ENCODE results near the gene NMT1. TPM values are rescaled to one million over a fixed set of nuclear protein-coding genes. Genes with fewer than 3 reads are reported as not detected.

NMT1 gene
- total RNA-seq, 6 donors from 2014 or later: 55.1 to 132 (median 92.3) TPM

GRCh38 chr17:45042346-45043120, 18.6 kb upstream of the NMT1 start:
- ATAC-seq (ENCODE audit: low FRiP score in 2 of 2): no peak

GRCh38 chr17:45043813-45044540, 17.1 kb upstream of the NMT1 start:
- H3K4me1 ChIP-seq: peaks cover 7 to 15% (median 12%) of the 10 kb centered on the region in 4 donors
- DNase-seq: peak in 1 of 2 donors; percentile 51
- H3K36me3 ChIP-seq: peaks cover 0 to 2% (median 0%) of the 10 kb centered on the region in 4 donors
- TF ChIP-seq POLR2AphosphoS5 (IDR thresholded peaks at IDR 0.05) (no peak), EP300 (IDR thresholded peaks at IDR 0.05) (no peak), CTCF (IDR thresholded peaks at IDR 0.05) (no peak), POLR2A (IDR thresholded peaks at IDR 0.05) (no peak)
- H3K9me3 ChIP-seq: no peaks in the 10 kb centered on the region
- no peak overlapping the region for H3K4me3 ChIP-seq
- WGBS, 2 donors: 83 to 86% methylated on average over 16 to 18 of the region's 18 CpGs
- no peak overlapping the region for H3K27ac ChIP-seq
- no peak for ATAC-seq (ENCODE audit: low FRiP score in 2 of 2)
- H3K27me3 ChIP-seq: no peaks in the 10 kb centered on the region

More at GRCh38 chr17:45042346-45043120, 18.6 kb upstream of the NMT1 start:
- H3K27ac ChIP-seq: no peak overlapping the region
- H3K4me3 ChIP-seq: no peak overlapping the region
- H3K36me3 ChIP-seq: peaks cover 0 to 2% (median 0%) of the 10 kb centered on the region in 4 donors
- H3K9me3 ChIP-seq: no peaks in the 10 kb centered on the region
- no peak for DNase-seq
- TF ChIP-seq POLR2A (IDR thresholded peaks at IDR 0.05): no peak
- TF ChIP-seq EP300 (IDR thresholded peaks at IDR 0.05): no peak
- no peak for TF ChIP-seq CTCF (IDR thresholded peaks at IDR 0.05)
- no peak for TF ChIP-seq POLR2AphosphoS5 (IDR thresholded peaks at IDR 0.05)
- no peaks in the 10 kb centered on the region for H3K27me3 ChIP-seq
- peaks cover 7 to 16% (median 14%) of the 10 kb centered on the region in 4 donors for H3K4me1 ChIP-seq
- 79 to 82% methylated on average over 11 of the region's 11 CpGs for WGBS, 2 donors

- no peaks in the 10 kb centered on the region for H3K27me3 ChIP-seq
- no peak for TF ChIP-seq POLR2AphosphoS5 (IDR thresholded peaks at IDR 0.05)
- no peak for TF ChIP-seq POLR2A (IDR thresholded peaks at IDR 0.05)
- no peak for TF ChIP-seq EP300 (IDR thresholded peaks at IDR 0.05)
- no peak for TF ChIP-seq CTCF (IDR thresholded peaks at IDR 0.05)
- peaks cover 0 to 2% (median 0%) of the 10 kb centered on the region in 4 donors for H3K36me3 ChIP-seq
- H3K4me3 ChIP-seq: no peak overlapping the region
- no peak for DNase-seq
- 78 to 87% methylated on average over 9 of the region's 9 CpGs for WGBS, 2 donors
- no peaks in the 10 kb centered on the region for H3K9me3 ChIP-seq
- no peak overlapping the region for H3K27ac ChIP-seq
- H3K4me1 ChIP-seq: peaks cover 18 to 28% (median 23%) of the 10 kb centered on the region in 4 donors
- ATAC-seq (ENCODE audit: low FRiP score in 2 of 2): no peak
Observed at GRCh38 chr17:45046537-45047125, 14.5 kb upstream of the NMT1 start.

GRCh38 chr17:45048795-45049563, 12.1 kb upstream of the NMT1 start:
- no peaks in the 10 kb centered on the region for H3K27me3 ChIP-seq
- TF ChIP-seq CTCF (IDR thresholded peaks at IDR 0.05) (peak in 2 of 6 experiments; percentile 9 to 23), POLR2A (IDR thresholded peaks at IDR 0.05) (no peak)
- 88 to 92% methylated on average over 8 of the region's 8 CpGs for WGBS, 2 donors
- ATAC-seq (ENCODE audit: low FRiP score in 2 of 2): no peak
- no peaks in the 10 kb centered on the region for H3K9me3 ChIP-seq
- no peak overlapping the region for H3K4me3 ChIP-seq
- peak overlapping the region in 1 of 4 donors; percentile 92 for H3K27ac ChIP-seq
- peaks cover 12 to 25% (median 19%) of the 10 kb centered on the region in 4 donors for H3K4me1 ChIP-seq
- no peak for DNase-seq
- no peaks in the 10 kb centered on the region for H3K36me3 ChIP-seq

Data from upper lobe of left lung (tissue), 6 donors.